Stimulated activated CD8-positive, alpha-beta memory T cell treated with anti-CD3 and anti-CD28 coated beads, Interleukin-4, amount 100 ng/mL, for 4 hours (primary cell): ENCODE measurements around the gene DZIP1L.
"Not testable (repeated sequence)": the region's sequence is repeated elsewhere in the genome, so short reads cannot be mapped to it uniquely, and the experiment has no call there.

Source experiments
- DNase-seq, 2 donors: peaks; one replicate each; pipeline ENCODE4 v3.0.0-alpha.2; 2020; ENCODE audit warnings: low read depth in 2 of 2, low spot score in 1 of 2

DZIP1L gene

GRCh38 chr3:138114988-138115971 is at the start of gene DZIP1L:
Gene DZIP1L, minus strand, starts transcription at chr3:138115608. Its CDS starts 11,637 bp downstream, at chr3:138103971.
- no peak for DNase-seq

GRCh38 chr3:138165061-138165460 is 49.7 kb upstream of the DZIP1L start:
- DNase-seq = no peak

DNA sequence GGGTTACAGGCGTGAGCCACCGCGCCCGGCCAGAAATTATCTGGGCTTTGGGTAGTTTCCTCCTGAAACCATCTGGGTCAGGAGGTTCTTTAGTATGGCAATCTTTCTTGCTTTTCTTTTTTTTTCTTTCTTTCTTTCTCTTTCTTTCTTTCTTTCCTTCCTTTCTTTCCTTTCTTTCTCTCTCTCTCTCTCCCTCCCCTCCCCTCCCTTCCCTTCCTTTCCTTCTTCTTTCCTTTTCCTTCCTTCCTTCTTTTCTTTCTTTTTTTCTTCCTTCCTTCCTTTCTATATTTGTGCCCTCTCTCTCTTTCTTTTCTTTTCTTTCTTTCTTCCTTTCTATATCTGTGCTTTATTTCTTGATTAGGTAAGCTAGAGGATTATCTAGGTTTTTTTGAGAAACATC is 42.3 kb upstream of the DZIP1L start:
- no peak for DNase-seq

DNA sequence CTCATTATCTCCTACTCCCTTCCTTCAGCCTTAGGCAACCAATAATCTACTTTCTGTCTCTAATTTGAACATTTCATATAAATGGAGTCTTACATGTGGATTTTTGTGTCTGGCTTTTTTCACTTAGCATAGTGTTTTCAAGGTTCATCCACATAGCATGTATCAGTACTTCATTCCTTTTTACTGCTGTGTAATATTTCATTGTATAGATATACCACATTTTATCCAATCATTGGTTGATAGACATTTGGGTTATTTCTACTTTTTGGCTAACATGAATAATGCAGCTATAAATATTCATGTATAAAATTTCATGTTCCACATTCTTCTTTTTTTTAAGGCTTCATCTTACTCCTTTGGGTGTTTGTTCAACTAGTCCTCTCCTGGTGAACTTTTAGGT is 39.1 kb upstream of the DZIP1L start:
- DNase-seq = no peak

DNA sequence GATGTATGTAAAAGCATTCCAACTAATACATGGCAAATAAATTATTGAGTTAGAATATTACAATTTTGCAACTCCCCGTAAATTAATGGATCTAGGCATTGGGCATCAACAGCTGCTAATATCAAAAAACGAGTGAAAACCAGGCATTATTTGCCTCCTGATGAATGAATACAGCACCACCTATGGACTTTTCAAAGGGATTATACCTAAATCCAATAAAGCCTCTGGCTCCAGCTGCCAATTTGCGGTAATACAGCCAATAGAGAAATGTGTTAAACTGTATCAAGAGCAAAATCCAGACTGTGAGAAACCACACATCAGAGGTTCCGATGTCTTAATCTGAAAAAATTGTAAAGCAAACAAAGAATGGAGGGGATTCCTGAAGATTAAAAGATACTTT is 33.1 kb upstream of the DZIP1L start:
- DNase-seq = no peak

- not testable (repeated sequence) for DNase-seq
Observed at GRCh38 chr3:138142181-138142580, 26.8 kb upstream of the DZIP1L start.

DNA sequence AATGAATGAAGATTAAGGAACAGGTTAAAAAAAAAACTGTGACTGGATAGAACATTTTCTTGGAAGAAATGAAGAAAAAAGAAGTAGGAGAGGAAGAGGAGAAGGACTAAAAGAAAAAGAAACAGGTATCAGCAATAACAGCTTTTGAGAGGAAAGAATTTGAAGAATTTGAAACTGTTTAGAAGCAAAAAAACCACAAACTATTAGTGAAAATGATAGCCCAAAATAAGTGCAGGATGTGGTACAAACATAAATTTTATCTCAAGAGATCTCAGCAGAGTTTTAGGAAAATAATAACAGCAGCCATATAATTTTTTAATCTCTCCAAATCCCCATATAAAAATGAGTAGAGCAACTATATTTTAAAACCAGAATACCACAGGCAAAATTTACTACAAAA is 25.5 kb upstream of the DZIP1L start:
- DNase-seq = no peak

DNA sequence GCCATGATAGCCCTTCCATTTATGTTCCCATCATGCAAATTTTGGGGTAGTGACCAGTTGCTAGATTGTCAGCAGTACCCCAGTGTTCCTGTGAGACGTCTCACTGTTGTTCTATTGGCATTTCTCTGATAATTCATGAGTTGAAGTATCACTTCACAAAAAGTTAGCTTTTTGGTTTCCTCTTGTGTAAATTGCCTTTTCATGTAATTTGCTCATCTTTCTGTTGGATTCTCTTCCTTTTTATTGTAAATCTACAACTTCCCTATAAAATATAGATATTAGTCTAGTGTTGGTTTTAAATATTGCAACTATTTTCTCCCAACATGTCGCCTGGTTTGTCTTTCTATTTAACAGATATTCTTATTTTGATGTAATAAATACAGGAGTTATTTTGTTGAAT is 24.3 kb upstream of the DZIP1L start:
- DNase-seq = no peak

DNA sequence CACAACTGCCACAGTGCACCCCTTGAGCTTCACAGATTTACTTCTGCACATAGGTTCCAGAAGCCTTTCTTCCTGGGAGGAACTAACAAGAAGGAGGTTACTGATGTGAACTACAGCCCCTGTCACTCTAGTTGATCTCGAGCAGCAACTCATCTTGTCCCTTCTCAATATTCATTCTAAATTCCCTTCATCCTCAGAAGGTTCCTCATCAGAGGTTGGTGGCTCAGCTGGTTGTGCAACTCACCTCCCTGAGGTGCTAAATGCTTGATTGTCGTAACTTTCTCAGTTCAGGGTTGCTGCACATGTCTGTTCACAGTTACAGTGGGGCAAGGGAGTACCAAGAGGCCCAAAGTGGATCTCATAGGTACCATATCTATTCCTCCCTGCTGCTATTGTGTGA is 22.5 kb upstream of the DZIP1L start:
- DNase-seq = no peak

DNA sequence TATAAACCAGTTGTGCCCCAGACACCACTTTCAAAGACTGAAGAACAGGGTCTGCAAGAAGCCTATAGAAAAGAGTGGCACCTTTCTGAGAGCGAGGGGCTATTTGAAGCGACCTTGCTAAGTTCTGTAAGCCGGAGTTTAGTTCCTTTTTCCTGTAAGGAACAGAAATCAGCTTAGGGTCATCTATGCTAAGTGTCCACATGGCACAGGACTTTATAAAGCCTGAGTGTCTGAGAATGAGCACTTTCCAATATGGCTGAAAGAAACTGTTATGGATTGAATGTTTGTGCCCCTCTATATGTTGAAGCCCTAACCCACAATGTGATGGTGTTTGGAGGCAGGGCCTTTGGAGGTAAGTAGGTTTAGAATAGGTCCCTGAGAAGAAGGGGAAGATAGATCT is 20.8 kb upstream of the DZIP1L start:
- no peak for DNase-seq

DNA sequence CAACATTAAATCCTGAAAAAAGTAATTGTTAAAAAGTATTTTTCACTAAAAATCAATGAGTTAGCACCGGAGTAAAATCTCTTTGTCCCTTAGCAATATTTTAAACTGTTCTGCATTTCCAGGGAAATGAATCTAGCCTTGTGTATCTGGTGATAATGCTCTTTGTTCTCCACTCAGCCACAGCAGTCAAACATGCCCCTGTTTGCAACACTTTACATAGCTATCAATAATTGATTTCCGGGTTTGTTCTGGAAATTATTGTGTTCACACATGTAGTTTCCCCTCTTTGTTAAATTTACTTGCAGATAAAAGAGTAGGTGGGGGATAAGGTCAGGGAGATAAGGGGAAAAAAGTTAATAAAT is 20.4 kb upstream of the DZIP1L start:
- no peak for DNase-seq

- no peak for DNase-seq
Observed at GRCh38 chr3:138135146-138135832, 19.9 kb upstream of the DZIP1L start.

- DNase-seq = no peak
Observed at GRCh38 chr3:138132239-138132638, 16.8 kb upstream of the DZIP1L start, which contains the start of gene A4GNT. Gene A4GNT, minus strand, starts transcription at chr3:138132390. Its CDS starts 1,134 bp downstream, at chr3:138131256.

DNA sequence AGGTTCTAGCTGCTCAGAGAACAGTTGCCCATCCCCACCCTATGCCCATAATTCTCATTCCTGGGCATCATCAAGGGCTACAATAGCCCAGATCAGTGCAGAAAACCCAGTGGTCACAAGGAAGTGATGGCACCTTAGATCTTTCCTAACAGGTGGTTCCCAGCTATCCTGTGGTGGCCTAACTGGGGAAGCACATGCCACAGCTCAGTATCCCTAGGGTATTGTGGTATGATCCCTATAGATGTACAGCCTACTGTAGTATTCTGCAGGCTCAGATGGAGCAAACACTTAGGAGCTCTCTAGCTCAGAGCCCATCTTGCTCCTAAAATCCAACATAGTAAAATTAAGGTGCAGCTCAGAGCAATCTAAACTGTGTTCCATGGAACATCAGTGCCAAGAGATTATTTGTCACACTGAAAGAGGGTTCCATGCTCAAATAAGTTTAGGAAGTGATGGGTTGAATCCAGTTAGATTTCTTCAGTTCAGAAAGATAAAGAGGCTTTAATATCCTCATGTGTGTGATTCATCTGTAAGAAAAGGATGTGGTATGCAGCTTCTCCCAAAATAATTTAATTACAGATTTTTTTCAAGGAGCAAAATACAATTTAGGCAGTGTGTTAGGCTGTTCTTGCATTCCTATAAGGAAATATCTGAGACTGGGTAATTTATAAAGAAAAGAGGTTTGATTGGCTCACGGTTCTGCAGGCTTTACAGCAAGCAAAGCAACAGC is 12.4 kb upstream of the DZIP1L start:
- no peak for DNase-seq

GRCh38 chr3:138125548-138126221 is 10.3 kb upstream of the DZIP1L start:
- DNase-seq = no peak

GRCh38 chr3:138124706-138125355 is 9.4 kb upstream of the DZIP1L start:
- DNase-seq = no peak

- DNase-seq = no peak
Observed at GRCh38 chr3:138124188-138124587, 8.8 kb upstream of the DZIP1L start.

DNA sequence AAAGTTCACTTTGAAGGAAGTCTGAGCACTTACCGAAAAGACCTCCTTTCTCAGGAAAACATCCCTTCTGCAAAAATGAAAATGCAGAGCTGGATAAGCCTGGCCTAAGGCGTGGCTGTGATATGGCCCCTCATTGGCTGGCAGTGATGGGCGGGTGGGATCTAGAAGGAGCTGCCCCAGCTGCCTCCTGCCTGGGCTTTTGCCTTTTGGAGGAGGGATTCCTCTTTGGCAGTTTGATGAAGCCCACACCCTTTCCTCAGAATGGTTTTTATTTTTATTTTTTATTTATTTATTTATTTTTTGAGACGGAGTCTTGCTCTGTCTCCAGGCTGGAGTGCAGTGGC is 4.0 kb upstream of the DZIP1L start:
- no peak for DNase-seq

GRCh38 chr3:138118612-138119422 is 3.4 kb upstream of the DZIP1L start:
- peak in 1 of 2 donors; percentile 12 for DNase-seq

DNA sequence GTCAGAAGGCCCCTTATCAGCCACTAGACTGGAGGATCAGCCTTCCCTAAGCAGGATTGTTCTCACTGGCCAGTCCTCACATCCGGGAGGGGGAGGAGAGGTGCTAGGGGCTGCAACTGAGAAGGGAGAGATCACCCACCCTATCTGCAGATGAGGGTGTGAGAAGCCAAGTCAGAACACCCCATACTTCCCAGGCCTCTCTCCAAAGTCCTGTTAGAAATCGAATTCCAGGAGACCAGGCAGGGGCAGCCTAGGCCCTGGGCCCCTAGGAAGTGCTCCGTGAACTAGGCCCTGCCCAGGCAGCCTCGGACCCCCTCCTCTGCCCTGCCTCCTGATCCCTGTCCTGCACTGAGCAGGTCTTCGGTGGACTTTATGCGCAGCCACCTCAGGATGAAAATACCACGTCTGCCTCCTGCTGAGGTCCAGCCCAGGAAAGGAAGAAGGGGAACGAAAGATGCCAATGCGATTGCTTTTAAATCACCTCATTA is 933 bp downstream of the DZIP1L start:
- no peak for DNase-seq
